Endothelial cell of umbilical vein (primary cell): ENCODE data around the gene SUPT3H. TPM values are rescaled to one million over a fixed set of nuclear protein-coding genes. Genes with fewer than 3 reads are reported as not detected.

ENCODE experiments used
- BruUV-seq: library from RNA; stranded (reverse); fragments of 400-500 nt; replicated peaks from 2 replicates; lab custom pipeline; 2021; lab: Mats Ljungman, UMichigan
- CTCF ChIA-PET: fragments of 300-600, 350-600 bp; sonication (Branson Sonifier 250); formaldehyde crosslinking; loops from one replicate; lab custom pipeline; 2021; ENCODE audit warnings: antibody characterized with exemption, inconsistent platforms; lab: Charles Lee
- POLR2A ChIA-PET: fragments of 300-600, 350-600 bp; sonication (Branson Sonifier 250); formaldehyde crosslinking; loops from one replicate; lab custom pipeline; 2021; ENCODE audit warnings: antibody characterized with exemption, inconsistent platforms; lab: Charles Lee
- DNase-seq: peaks from one replicate; pipeline ENCODE4 v3.0.0-alpha.2; 2011; ENCODE audit warnings: low read depth, low spot score
- FAIRE-seq: peaks from 2 replicates; lab custom pipeline; 2011; peaks lifted over from hg19 to GRCh38; lab: Jason Lieb, UNC
- H2AFZ ChIP-seq: 2 replicates; pipeline ENCODE4 v1.6.0; 2012; ENCODE audit warnings: low read depth, low read length, control low read depth, inconsistent platforms
- H3K27ac ChIP-seq: 2 replicates; pipeline ENCODE4 v1.5.1; 2011; ENCODE audit warnings: low read depth, mild to moderate bottlenecking, control low read depth, low read length, moderate library complexity; ENCODE audit not compliant: insufficient read depth
- H3K27me3 ChIP-seq, 2 experiments: 2 replicates each; pipeline versions ENCODE4 v1.6.0 to v1.6.1; 2011; ENCODE audit warnings: low read length in 2 of 2, mixed read lengths in 1 of 2; ENCODE audit not compliant: control insufficient read depth in 2 of 2, insufficient read depth in 2 of 2
- H3K36me3 ChIP-seq, 2 experiments: 2 replicates in 1 of 2; 3 replicates in 1 of 2; pipeline ENCODE4 v1.5.1; 2011; ENCODE audit warnings: low read length in 2 of 2, mild to moderate bottlenecking in 1 of 2, moderate library complexity in 1 of 2; ENCODE audit not compliant: control insufficient read depth in 2 of 2, insufficient read depth in 2 of 2; ENCODE audit errors: extremely low read depth in 1 of 2
- H3K4me1 ChIP-seq: 3 replicates; pipeline ENCODE4 v1.5.1; 2011; ENCODE audit warnings: mild to moderate bottlenecking, low read length; ENCODE audit not compliant: control insufficient read depth, insufficient read depth; ENCODE audit errors: extremely low read depth
- H3K4me2 ChIP-seq: 2 replicates; pipeline ENCODE4 v1.6.1; 2011; ENCODE audit warnings: low read length, control low read depth, mixed read lengths; ENCODE audit not compliant: insufficient read depth
- H3K4me3 ChIP-seq, 3 experiments: fragments of 200-600 bp in 1 of 3; sonication (generic), shearing (Covaris generic) in 1 of 3; replicated peaks in 1 of 3; 2 replicates each; pipeline ENCODE4 v1.5.1; 2011 to 2016; ENCODE audit warnings: control low read depth in 3 of 3, low read length in 3 of 3, mild to moderate bottlenecking in 2 of 3, inconsistent platforms in 1 of 3, low read depth in 1 of 3, moderate library complexity in 1 of 3; ENCODE audit not compliant: insufficient read depth in 1 of 3
- H3K79me2 ChIP-seq: 2 replicates; pipeline ENCODE4 v1.6.0; 2012; ENCODE audit warnings: low read length, inconsistent platforms; ENCODE audit not compliant: control insufficient read depth, insufficient read depth
- H3K9ac ChIP-seq: replicated peaks from 2 replicates; pipeline ENCODE3; 2011; ENCODE audit warnings: low read length, control low read depth; ENCODE audit not compliant: insufficient read depth; ENCODE audit errors: extremely low read depth
- H3K9me1 ChIP-seq: replicated peaks from 3 replicates; pipeline ENCODE4 v1.6.0; 2011; ENCODE audit warnings: mild to moderate bottlenecking, low read length; ENCODE audit not compliant: control insufficient read depth, insufficient read depth; ENCODE audit errors: extremely low read depth
- H3K9me3 ChIP-seq: replicated peaks from 2 replicates; pipeline ENCODE4 v1.5.1; 2012; ENCODE audit warnings: low read length, inconsistent platforms; ENCODE audit not compliant: control insufficient read depth, insufficient read depth
- H4K20me1 ChIP-seq: replicated peaks from 2 replicates; pipeline ENCODE3; 2011; ENCODE audit warnings: mild to moderate bottlenecking, low read length; ENCODE audit not compliant: control insufficient read depth, insufficient read depth; ENCODE audit errors: extremely low read depth
- EZH2 ChIP-seq: IDR thresholded peaks from 2 replicates; pipeline ENCODE4 v1.6.1; 2012; ENCODE audit warnings: borderline replicate concordance, low read depth, mild to moderate bottlenecking, moderate library complexity, low read length, inconsistent platforms; ENCODE audit not compliant: severe bottlenecking
- FOS ChIP-seq: IDR thresholded peaks from 2 replicates; pipeline ENCODE4 v1.6.1; 2011; ENCODE audit warnings: mild to moderate bottlenecking, low read length, moderate library complexity, borderline replicate concordance; ENCODE audit not compliant: insufficient read depth
- GATA2 ChIP-seq: IDR thresholded peaks from 2 replicates; pipeline ENCODE4 v1.7.0; 2011; ENCODE audit warnings: low read depth, mild to moderate bottlenecking, moderate library complexity, mixed read lengths, low read length; ENCODE audit not compliant: insufficient read length, insufficient read depth
- JUN ChIP-seq: IDR thresholded peaks from 2 replicates; pipeline ENCODE4 v1.6.1; 2011; ENCODE audit warnings: borderline replicate concordance, low read depth; ENCODE audit not compliant: insufficient read length, insufficient read depth
- MYC ChIP-seq: IDR thresholded peaks from one replicate; pipeline ENCODE4 v1.6.1; 2011; ENCODE audit warnings: mild to moderate bottlenecking, low read depth, low read length
- POLR2A ChIP-seq: IDR thresholded peaks from 2 replicates; pipeline ENCODE4 v1.6.1; 2012; ENCODE audit warnings: low read depth, mild to moderate bottlenecking, control low read depth, low read length
- POLR2AphosphoS5 ChIP-seq: IDR thresholded peaks from 2 replicates; pipeline ENCODE4 v1.6.1; 2012; ENCODE audit warnings: low read depth, mild to moderate bottlenecking, control low read depth, low read length, moderate library complexity; ENCODE audit not compliant: insufficient read depth
- dilution Hi-C: fragments of 300-500 bp; cut with MboI; formaldehyde crosslinking; loops from one replicate; pipeline ENCODE4 v1.15.0; 2019; ENCODE audit warnings: low sequenced_read_pairs; ENCODE audit not compliant: extremely low pct_ligation_motif_present
- intact Hi-C: fragments of 100-400 bp; cut with micrococcal nuclease; formaldehyde crosslinking; loops from one replicate; pipeline ENCODE4 v1.10.0; 2022
- polyA plus RNA-seq, 4 experiments: library from polyadenylated mRNA; depleted of rRNA in 3 of 4; stranded (reverse) in 3 of 4; unstranded in 1 of 4; fragments of >200 nt; gene quantifications; 2 replicates each; pipeline versions ENCODE4 v1.2.1 to v1.2.3, GENCODE V29; 2011 to 2012; ENCODE audit warnings: missing spikeins in 1 of 4
- total RNA-seq: library from RNA; stranded (reverse); gene quantifications from 2 replicates; pipeline ENCODE4 v1.2.3, GENCODE V29; 2021
- TF ChIP-seq, protein P1 (sequence below), 2 donors: IDR thresholded peaks; 1 replicate in 1 of 2; 2 replicates in 1 of 2; pipeline ENCODE4 v1.5.1; 2011; ENCODE audit warnings: low read length in 2 of 2, mild to moderate bottlenecking in 2 of 2, moderate library complexity in 2 of 2, control low read depth in 1 of 2, inconsistent platforms in 1 of 2, low read depth in 1 of 2; ENCODE audit not compliant: insufficient read depth in 1 of 2; ENCODE audit errors: extremely low read depth in 1 of 2
- TF ChIP-seq, protein P2 (sequence below): IDR thresholded peaks from 2 replicates; pipeline ENCODE4 v1.6.1; 2011; ENCODE audit not compliant: insufficient read depth, insufficient read length

SUPT3H gene
- total and polyA plus RNA-seq, 2 donors (not counting 3 experiments of a cell fraction or from before 2014, with no cell fraction given): 8.3 to 9.8 TPM

DNA sequence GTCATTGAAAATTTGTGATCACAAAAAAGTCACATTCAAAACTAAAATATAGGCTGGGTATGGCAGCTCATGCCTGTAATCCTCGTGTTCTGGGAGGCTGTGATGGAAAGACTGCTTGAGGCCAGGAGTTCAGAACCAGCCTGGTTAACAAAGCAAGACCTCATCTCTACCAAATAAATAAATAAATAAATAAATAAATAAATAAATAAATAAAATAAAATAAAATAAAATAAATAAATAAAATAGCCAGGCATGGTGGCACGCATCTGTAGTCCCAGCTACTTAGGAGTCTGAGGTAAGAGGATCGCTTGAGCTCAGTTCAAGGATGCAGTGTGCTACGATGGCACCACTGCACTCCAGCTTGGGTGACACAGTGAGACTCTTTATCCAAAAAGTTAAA lies 392.7 kb downstream of the SUPT3H start:
- no peak overlapping the region for H3K9ac ChIP-seq
- intact Hi-C loops (no loop called here), dilution Hi-C loops (no loop called here)
- no peaks in the 10 kb centered on the region for H3K79me2 ChIP-seq
- POLR2A ChIA-PET: no interaction called here
- FAIRE-seq (no peak), DNase-seq (no peak)
- no peak for TF ChIP-seq GATA2
- no peak for TF ChIP-seq POLR2A
- TF ChIP-seq FOS: no peak
- no peak for TF ChIP-seq POLR2AphosphoS5
- TF ChIP-seq, protein P1, sequence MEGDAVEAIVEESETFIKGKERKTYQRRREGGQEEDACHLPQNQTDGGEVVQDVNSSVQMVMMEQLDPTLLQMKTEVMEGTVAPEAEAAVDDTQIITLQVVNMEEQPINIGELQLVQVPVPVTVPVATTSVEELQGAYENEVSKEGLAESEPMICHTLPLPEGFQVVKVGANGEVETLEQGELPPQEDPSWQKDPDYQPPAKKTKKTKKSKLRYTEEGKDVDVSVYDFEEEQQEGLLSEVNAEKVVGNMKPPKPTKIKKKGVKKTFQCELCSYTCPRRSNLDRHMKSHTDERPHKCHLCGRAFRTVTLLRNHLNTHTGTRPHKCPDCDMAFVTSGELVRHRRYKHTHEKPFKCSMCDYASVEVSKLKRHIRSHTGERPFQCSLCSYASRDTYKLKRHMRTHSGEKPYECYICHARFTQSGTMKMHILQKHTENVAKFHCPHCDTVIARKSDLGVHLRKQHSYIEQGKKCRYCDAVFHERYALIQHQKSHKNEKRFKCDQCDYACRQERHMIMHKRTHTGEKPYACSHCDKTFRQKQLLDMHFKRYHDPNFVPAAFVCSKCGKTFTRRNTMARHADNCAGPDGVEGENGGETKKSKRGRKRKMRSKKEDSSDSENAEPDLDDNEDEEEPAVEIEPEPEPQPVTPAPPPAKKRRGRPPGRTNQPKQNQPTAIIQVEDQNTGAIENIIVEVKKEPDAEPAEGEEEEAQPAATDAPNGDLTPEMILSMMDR (IDR thresholded peaks at IDR 0.05; ENCODE audit: extremely low read depth in 1 of 2, insufficient read depth in 1 of 2, low read depth in 1 of 2, low read length in 2 of 2): no peak
- TF ChIP-seq MYC: no peak
- TF ChIP-seq, protein P2, sequence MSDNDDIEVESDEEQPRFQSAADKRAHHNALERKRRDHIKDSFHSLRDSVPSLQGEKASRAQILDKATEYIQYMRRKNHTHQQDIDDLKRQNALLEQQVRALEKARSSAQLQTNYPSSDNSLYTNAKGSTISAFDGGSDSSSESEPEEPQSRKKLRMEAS: no peak
- no peak for TF ChIP-seq JUN
- no peak for TF ChIP-seq EZH2
- H3K27ac ChIP-seq: no peak overlapping the region
- H3K36me3 ChIP-seq: no peaks in the 10 kb centered on the region
- H4K20me1 ChIP-seq: no peaks in the 10 kb centered on the region
- H3K27me3 ChIP-seq: no peaks in the 10 kb centered on the region
- CTCF ChIA-PET: no interaction called here
- no TSS peak for BruUV-seq
- H2AFZ ChIP-seq: no peak overlapping the region
- H3K9me3 ChIP-seq: no peaks in the 10 kb centered on the region
- H3K4me1 ChIP-seq: no peaks in the 10 kb centered on the region
- H3K9me1 ChIP-seq: peaks cover 3% of the 10 kb centered on the region
- H3K4me2 ChIP-seq: no peak overlapping the region
- H3K4me3 ChIP-seq: no peak overlapping the region
